ENCODE measurements around the gene SVEP1. TPM values are rescaled to one million over a fixed set of nuclear protein-coding genes. Genes with fewer than 3 reads are reported as not detected.
"Not testable (repeated sequence)": the region's sequence is repeated elsewhere in the genome, so short reads cannot be mapped to it uniquely, and the experiment has no call there.

SVEP1 gene
- total and polyA plus RNA-seq, 4 experiments from 2014 or later: not detected

DNA sequence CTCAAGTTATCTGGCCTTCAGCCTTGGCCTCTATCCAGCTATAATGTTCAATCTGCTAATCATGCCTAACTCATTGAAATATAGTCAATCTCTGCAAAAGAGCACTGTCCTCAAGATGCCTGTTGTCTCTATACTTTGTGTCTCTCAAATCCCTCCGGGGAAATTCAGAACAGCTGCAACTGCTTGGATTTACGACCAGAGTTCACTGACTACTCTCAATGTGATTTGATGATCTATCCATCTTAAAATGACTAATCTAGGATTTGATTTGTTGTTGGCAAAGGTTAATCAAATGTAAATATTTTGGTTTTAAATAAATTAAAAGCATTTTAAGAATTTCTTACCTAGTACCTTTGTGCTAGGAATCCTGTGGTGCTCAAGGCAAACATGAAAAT lies 40.9 kb downstream of the SVEP1 start:
- Mint-ChIP-seq H3K4me1 (no peaks in the 10 kb centered on the region), H3K36me3 (no peaks in the 10 kb centered on the region), H3K4me3 (no peak overlapping the region), H3K27ac (no peak overlapping the region), H3K9me3 (peaks cover 0 to 8% (median 0%) of the 10 kb centered on the region in 8 donors), H3K27me3 (peaks cover 0 to 2% of the 10 kb centered on the region in 2 donors)
- Histone ChIP-seq H3K27ac (ENCODE audit: low read depth, low read length) (no peak overlapping the region), H3K4me1 (ENCODE audit: insufficient read depth, low read length) (no peaks in the 10 kb centered on the region), H3K36me3 (ENCODE audit: insufficient read depth, low read length) (no peaks in the 10 kb centered on the region), H3K9me3 (ENCODE audit: control insufficient read depth in 1 of 2, low read length in 2 of 2) (no peaks in the 10 kb centered on the region), H3K27me3 (ENCODE audit: insufficient read depth, low read length) (no peaks in the 10 kb centered on the region), H3K4me3 (ENCODE audit: low read length in 2 of 2) (no peak overlapping the region)
- intact Hi-C loops (cut with micrococcal nuclease): no loop called here
- DNase-seq: no peak
- POLR2A ChIA-PET (ENCODE audit: partially characterized antibody): no interaction called here
- CTCF ChIA-PET (ENCODE audit: partially characterized antibody): no interaction called here

DNA sequence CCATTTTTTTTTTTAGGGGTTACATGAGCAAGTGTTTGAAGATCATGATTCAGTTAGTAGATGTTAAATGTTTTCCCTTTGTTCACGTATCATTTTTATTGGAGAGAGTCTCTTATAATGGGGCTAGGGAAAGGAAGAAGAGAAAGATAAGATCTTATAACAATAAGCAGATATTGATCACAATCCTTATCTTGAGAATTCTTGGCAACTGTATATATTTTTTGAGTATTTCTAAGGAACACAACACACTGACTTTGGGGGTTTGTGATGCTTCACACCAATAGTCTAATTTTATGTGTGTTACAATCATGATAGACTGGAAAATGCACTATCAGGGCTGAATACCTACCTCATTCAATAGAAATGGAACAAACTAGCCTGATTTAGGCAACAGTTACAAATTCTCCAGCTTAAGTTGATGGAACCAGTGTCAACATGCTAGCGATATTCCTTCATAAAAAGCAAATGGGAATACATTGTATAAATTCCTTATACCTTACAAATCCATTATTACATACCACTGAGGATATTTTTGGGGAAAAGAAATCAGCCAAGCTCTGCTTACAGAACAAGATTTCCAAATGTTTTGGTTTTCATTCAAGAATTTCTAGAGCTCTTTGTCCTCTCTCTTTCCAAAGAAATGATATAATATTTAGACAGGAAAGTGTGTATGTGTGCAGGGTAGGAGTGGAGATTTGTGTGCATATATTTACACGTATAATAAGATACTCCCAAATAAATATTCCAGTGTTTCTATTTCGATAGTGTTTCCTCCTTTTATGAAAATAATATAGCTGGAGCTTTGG lies 41.5 kb downstream of the SVEP1 start:
- intact Hi-C loops (cut with micrococcal nuclease): no loop called here

DNA sequence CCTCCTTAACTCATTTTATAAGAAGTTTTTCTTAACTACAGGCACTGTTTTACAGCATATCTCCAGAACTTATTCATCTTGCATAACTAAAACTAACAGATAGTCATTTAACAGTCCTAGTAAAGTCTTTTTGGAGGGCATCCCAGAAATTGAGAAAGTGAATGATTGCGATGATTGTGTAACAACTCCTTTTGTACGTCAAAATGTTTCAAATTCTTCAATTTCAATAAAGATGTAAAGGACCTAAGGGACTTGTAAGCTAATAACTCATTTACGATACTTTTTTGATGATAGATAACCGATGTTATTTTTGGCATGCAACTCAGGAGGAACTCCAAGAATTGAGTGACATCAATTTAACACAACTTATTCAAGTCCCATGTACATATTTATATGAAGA lies 42.7 kb downstream of the SVEP1 start:
- H3K9me3 ChIP-seq (ENCODE audit: control insufficient read depth in 1 of 2, low read length in 2 of 2): no peaks in the 10 kb centered on the region
- H3K4me3 ChIP-seq (ENCODE audit: low read length in 2 of 2): no peak overlapping the region
- intact Hi-C loops (cut with micrococcal nuclease): no loop called here
- ChIA-PET CTCF (ENCODE audit: partially characterized antibody) (no interaction called here), POLR2A (ENCODE audit: partially characterized antibody) (no interaction called here)
- H3K36me3 ChIP-seq (ENCODE audit: insufficient read depth, low read length): no peaks in the 10 kb centered on the region
- H3K27ac Mint-ChIP-seq: no peak overlapping the region
- no peaks in the 10 kb centered on the region for H3K4me1 ChIP-seq (ENCODE audit: insufficient read depth, low read length)
- H3K36me3 Mint-ChIP-seq: no peaks in the 10 kb centered on the region
- no peak overlapping the region for H3K27ac ChIP-seq (ENCODE audit: low read depth, low read length)
- peaks cover 0 to 10% (median 0%) of the 10 kb centered on the region in 8 donors for H3K9me3 Mint-ChIP-seq
- no peaks in the 10 kb centered on the region for H3K4me1 Mint-ChIP-seq
- no peaks in the 10 kb centered on the region for H3K27me3 ChIP-seq (ENCODE audit: insufficient read depth, low read length)
- peaks cover 0 to 2% of the 10 kb centered on the region in 2 donors for H3K27me3 Mint-ChIP-seq
- no peak overlapping the region for H3K4me3 Mint-ChIP-seq
- DNase-seq: no peak

More for the DNA sequence above, 41.5 kb downstream of the SVEP1 start:
- H3K36me3 ChIP-seq (ENCODE audit: insufficient read depth, low read length): no peaks in the 10 kb centered on the region
- no peaks in the 10 kb centered on the region for H3K4me1 ChIP-seq (ENCODE audit: insufficient read depth, low read length)
- Mint-ChIP-seq H3K27ac (no peak overlapping the region), H3K4me3 (no peak overlapping the region), H3K9me3 (peaks cover 0 to 8% (median 0%) of the 10 kb centered on the region in 8 donors), H3K4me1 (no peaks in the 10 kb centered on the region), H3K36me3 (no peaks in the 10 kb centered on the region), H3K27me3 (peaks cover 0 to 2% of the 10 kb centered on the region in 2 donors)
- H3K27me3 ChIP-seq (ENCODE audit: insufficient read depth, low read length): no peaks in the 10 kb centered on the region
- CTCF ChIA-PET (ENCODE audit: partially characterized antibody): no interaction called here
- POLR2A ChIA-PET (ENCODE audit: partially characterized antibody): no interaction called here
- no peak overlapping the region for H3K4me3 ChIP-seq (ENCODE audit: low read length in 2 of 2)
- no peak overlapping the region for H3K27ac ChIP-seq (ENCODE audit: low read depth, low read length)
- no peak for DNase-seq
- no peaks in the 10 kb centered on the region for H3K9me3 ChIP-seq (ENCODE audit: control insufficient read depth in 1 of 2, low read length in 2 of 2)

DNA sequence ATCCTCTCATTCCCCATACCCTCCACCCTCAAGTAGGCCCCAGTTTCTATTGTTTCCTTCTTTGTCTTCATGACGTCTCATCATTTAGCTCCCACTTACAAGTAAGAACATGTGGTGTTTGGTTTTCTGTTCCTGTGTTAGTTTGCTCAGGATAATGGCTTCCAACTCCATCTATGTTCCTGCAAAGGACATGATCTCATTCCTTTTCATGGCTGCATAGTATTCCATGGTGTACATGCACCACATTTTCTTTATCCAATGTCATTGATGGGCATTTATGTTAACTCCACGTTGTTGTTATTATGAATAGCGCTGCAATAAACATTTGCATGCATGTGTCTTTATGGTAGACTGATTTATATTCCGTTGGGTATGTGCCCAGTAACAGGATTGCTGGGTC lies 45.4 kb downstream of the SVEP1 start:
- DNase-seq; H3K27ac ChIP-seq (ENCODE audit: low read depth, low read length); H3K4me3 ChIP-seq (ENCODE audit: low read length in 2 of 2); H3K4me1 ChIP-seq (ENCODE audit: insufficient read depth, low read length); H3K4me3 Mint-ChIP-seq; H3K9me3 ChIP-seq (ENCODE audit: control insufficient read depth in 1 of 2, low read length in 2 of 2); POLR2A ChIA-PET (ENCODE audit: partially characterized antibody); H3K4me1 Mint-ChIP-seq; H3K36me3 ChIP-seq (ENCODE audit: insufficient read depth, low read length); H3K27me3 ChIP-seq (ENCODE audit: insufficient read depth, low read length); H3K36me3 Mint-ChIP-seq; H3K27me3 Mint-ChIP-seq; intact Hi-C loops (cut with micrococcal nuclease); CTCF ChIA-PET (ENCODE audit: partially characterized antibody); H3K27ac Mint-ChIP-seq: not testable (repeated sequence)
- peaks cover 0 to 10% (median 0%) of the 10 kb centered on the region in 8 donors for H3K9me3 Mint-ChIP-seq

DNA sequence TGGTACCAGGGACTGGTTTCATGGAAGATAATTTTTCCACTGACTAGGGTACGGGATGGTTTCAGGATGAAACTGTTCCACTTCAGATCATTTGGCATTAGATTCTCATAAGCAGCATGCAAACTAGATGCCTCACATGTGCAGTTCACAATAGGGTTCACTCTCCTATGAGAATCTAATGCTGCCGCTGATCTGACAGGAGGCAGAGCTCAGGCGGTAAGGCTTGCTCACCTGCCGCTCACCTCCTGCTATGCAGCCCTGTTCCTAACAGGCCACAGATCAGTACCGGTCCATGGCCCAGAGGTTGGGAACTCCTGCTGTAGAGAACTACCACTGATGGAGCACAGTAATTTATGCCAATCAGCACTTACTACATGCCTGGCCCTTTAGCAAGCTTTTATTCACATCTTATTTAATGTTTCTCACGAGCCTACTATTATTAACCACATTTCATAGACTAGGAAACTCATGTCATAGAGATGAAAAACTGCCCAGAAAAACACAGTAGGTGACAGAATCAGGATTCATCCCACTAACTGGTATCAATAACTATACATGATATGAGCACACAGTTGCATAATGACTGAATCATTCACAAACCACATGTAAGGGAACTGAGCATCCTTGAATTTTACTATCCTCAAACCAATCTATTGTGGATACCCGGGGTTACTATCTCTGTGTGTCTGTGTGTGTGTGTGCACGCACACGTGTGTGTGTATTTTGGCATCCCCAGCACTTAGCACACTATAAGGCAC lies 46.5 kb downstream of the SVEP1 start:
- DNase-seq: no peak
- no peak overlapping the region for H3K27ac ChIP-seq (ENCODE audit: low read depth, low read length)
- intact Hi-C loops (cut with micrococcal nuclease): no loop called here
- ChIA-PET POLR2A (ENCODE audit: partially characterized antibody) (no interaction called here), CTCF (ENCODE audit: partially characterized antibody) (no interaction called here)
- Mint-ChIP-seq H3K9me3 (peaks cover 0 to 10% (median 1%) of the 10 kb centered on the region in 8 donors), H3K27me3 (no peaks in the 10 kb centered on the region), H3K36me3 (no peaks in the 10 kb centered on the region), H3K27ac (no peak overlapping the region), H3K4me1 (no peaks in the 10 kb centered on the region), H3K4me3 (no peak overlapping the region)
- no peaks in the 10 kb centered on the region for H3K9me3 ChIP-seq (ENCODE audit: control insufficient read depth in 1 of 2, low read length in 2 of 2)
- H3K27me3 ChIP-seq (ENCODE audit: insufficient read depth, low read length): no peaks in the 10 kb centered on the region
- H3K36me3 ChIP-seq (ENCODE audit: insufficient read depth, low read length): no peaks in the 10 kb centered on the region
- H3K4me1 ChIP-seq (ENCODE audit: insufficient read depth, low read length): no peaks in the 10 kb centered on the region
- H3K4me3 ChIP-seq (ENCODE audit: low read length in 2 of 2): no peak overlapping the region

DNA sequence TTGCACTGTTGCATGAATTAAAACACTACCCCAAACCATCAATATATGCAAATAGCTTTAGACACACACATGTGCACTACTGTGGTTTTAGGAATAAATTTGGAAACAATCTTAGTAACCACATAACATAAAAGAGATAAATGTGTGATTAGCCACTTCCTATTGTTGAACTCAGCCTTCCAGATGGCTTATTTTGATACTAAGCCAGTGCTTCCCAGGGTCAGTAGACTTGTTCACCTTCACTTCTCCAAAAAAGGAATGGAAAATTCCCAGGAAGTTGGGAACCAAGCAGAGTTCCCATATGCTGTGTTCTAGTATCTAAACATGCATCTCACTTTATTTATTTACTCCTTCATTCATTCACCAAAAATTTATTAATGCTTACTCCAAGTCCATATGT lies 47.8 kb downstream of the SVEP1 start:
- H3K4me1 Mint-ChIP-seq: no peaks in the 10 kb centered on the region
- ChIA-PET POLR2A (ENCODE audit: partially characterized antibody) (no interaction called here), CTCF (ENCODE audit: partially characterized antibody) (no interaction called here)
- H3K36me3 ChIP-seq (ENCODE audit: insufficient read depth, low read length): no peaks in the 10 kb centered on the region
- no peaks in the 10 kb centered on the region for H3K27me3 ChIP-seq (ENCODE audit: insufficient read depth, low read length)
- H3K9me3 ChIP-seq (ENCODE audit: control insufficient read depth in 1 of 2, low read length in 2 of 2): no peaks in the 10 kb centered on the region
- H3K4me1 ChIP-seq (ENCODE audit: insufficient read depth, low read length): no peaks in the 10 kb centered on the region
- no peak overlapping the region for H3K27ac ChIP-seq (ENCODE audit: low read depth, low read length)
- no peak overlapping the region for H3K4me3 ChIP-seq (ENCODE audit: low read length in 2 of 2)
- H3K9me3 Mint-ChIP-seq: peaks cover 0 to 10% (median 1%) of the 10 kb centered on the region in 8 donors
- intact Hi-C loops (cut with micrococcal nuclease): no loop called here
- H3K27ac Mint-ChIP-seq: no peak overlapping the region
- H3K4me3 Mint-ChIP-seq: no peak overlapping the region
- H3K36me3 Mint-ChIP-seq: no peaks in the 10 kb centered on the region
- no peak for DNase-seq
- H3K27me3 Mint-ChIP-seq: no peaks in the 10 kb centered on the region

DNA sequence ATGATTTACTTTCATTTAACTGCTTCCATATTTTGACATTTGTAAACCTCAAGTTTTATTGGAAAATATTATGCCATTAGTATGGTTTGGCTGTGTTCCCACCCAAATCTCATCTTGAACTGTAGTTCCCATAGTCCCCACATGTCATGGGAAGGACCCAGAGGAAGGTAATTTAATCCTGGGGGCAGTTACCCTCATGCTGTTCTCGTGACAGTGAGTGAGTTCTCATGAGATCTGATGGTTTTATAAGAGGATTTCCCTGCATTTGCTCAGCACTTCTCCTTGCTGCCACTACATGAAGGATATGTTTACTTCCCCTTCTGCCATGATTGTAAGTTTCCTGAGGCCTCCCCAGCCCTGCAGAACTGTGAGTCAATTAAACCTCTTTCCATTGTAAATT lies 48.3 kb downstream of the SVEP1 start:
- POLR2A ChIA-PET (ENCODE audit: partially characterized antibody); H3K4me1 ChIP-seq (ENCODE audit: insufficient read depth, low read length); H3K36me3 ChIP-seq (ENCODE audit: insufficient read depth, low read length); CTCF ChIA-PET (ENCODE audit: partially characterized antibody); intact Hi-C loops (cut with micrococcal nuclease); H3K4me3 Mint-ChIP-seq; H3K4me3 ChIP-seq (ENCODE audit: low read length in 2 of 2); H3K27me3 Mint-ChIP-seq; H3K4me1 Mint-ChIP-seq; DNase-seq; H3K27me3 ChIP-seq (ENCODE audit: insufficient read depth, low read length); H3K36me3 Mint-ChIP-seq; H3K27ac ChIP-seq (ENCODE audit: low read depth, low read length); H3K9me3 Mint-ChIP-seq; H3K27ac Mint-ChIP-seq; H3K9me3 ChIP-seq (ENCODE audit: control insufficient read depth in 1 of 2, low read length in 2 of 2): not testable (repeated sequence)
